ENCODE results near the gene APLP2. TPM values are rescaled to one million over a fixed set of nuclear protein-coding genes. Genes with fewer than 3 reads are reported as not detected.

The APLP2 gene
- total and polyA plus RNA-seq, 2 of the 13 experiments (the other 11 are each of a cell fraction or from before 2014, with no cell fraction given), result 315 to 594 TPM

DNA sequence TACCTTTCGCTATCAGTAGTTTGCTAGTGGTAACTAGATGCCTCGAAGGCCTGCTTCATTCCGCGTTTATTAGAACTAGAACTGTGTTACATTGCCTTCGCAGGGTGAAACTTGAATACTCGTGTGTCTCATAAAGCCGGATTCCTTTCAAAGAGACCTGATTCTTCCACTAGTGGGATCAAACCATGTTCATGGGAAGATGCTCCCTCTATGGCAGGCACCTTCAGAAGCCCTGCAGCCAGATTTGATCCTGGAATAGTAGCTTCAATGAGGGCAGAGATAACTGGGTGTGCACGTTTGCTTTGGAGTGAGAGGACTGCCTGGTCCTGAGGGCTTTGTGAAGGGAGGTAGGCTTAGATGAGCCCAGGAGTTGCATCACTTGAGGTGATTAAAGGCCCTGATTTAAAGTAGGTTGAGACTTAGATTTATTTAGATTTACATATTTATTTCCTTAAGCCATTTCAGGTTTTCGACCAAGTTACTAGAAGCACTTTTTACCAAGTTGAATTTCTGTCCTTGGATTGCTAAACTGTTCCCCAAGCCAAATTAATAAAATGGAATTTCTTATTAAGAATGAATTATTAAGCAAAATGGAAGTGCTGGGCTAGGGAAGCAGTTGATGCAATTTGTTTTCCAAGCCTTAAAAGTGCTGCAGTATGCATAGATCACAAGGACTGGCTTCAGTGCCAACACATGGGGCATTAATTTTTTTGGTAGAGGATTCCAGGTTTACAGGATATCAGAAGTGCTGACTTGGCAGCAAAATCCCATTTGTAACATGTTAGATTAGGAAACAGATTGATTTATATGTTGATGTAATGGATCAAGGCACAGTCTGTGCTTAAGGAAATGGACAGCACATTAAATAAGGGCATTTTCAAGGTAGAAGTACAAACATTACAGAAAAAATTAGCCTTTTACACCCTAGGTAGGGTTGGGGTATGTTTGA lies 32.9 kb downstream of the APLP2 start:
- Histone ChIP-seq H3K27me3 (ENCODE audit: control insufficient read depth in 1 of 2, insufficient read depth in 2 of 2, low read length in 2 of 2) (no peaks in the 10 kb centered on the region), H3K79me2 (ENCODE audit: insufficient read depth, low read length) (peaks cover 89% of the 10 kb centered on the region), H3K9me3 (ENCODE audit: low read length) (no peaks in the 10 kb centered on the region), H3K4me2 (ENCODE audit: low read depth, low read length) (no peak overlapping the region), H4K20me1 (ENCODE audit: insufficient read depth, low read length) (no peaks in the 10 kb centered on the region; the same call in none of the 2 replicates), H3K4me1 (ENCODE audit: insufficient read depth, low read length) (peaks cover 26% of the 10 kb centered on the region), H3K4me3 (replicated peaks in 1 of 3; ENCODE audit: insufficient read depth in 1 of 3, low read depth in 2 of 3, low read length in 3 of 3) (no peak overlapping the region), H3K9ac (ENCODE audit: insufficient read depth, low read depth, low read length) (no peak overlapping the region), H3K36me3 (replicated peaks in 1 of 2; ENCODE audit: control insufficient read depth in 1 of 2, insufficient read depth in 2 of 2, low read length in 2 of 2) (peaks cover 2 to 5% of the 10 kb centered on the region in 2 experiments), H2AFZ (ENCODE audit: low read length) (no peak overlapping the region), H3K27ac (ENCODE audit: extremely low read length, insufficient read depth, low read length) (no peak overlapping the region)
- FAIRE-seq, result no peak
- ChIA-PET POLR2A (interaction anchor here (1.1 kb wide), 1 partner anchor 100 kb away, joined by 6 read pairs; the partner anchor contains the start of gene PRDM10), CTCF (ENCODE audit: low intra/inter-chr PET ratio, low total read pairs) (no interaction called here)
- in situ Hi-C loops (cut with HindIII; ENCODE audit: extremely low pct_ligation_motif_present, low pct_unique_long_range_greater_than_20kb) (no loop called here), intact Hi-C loops (cut with micrococcal nuclease; ENCODE audit: unreplicated experiment) (no loop called here)
- TF ChIP-seq ZNF790 (CRISPR knock-in tag; IDR thresholded peaks at IDR 0.05; ENCODE audit: borderline replicate concordance) (no peak), MAFK (conservative IDR thresholded peaks at IDR 0.05 in 1 of 2, IDR thresholded peaks at IDR 0.05 in 1 of 2; ENCODE audit: low read length in 2 of 2) (peak; percentile 88 to 92), MAFF (IDR thresholded peaks at IDR 0.05; ENCODE audit: low read depth, low read length) (peak; percentile 91)
- ATAC-seq, result no peak; the same call in 2 of the 3 replicates
- DNase-seq (ENCODE audit: low spot score), result no peak
- BruUV-seq (replicated peaks), result no TSS peak
- WGBS (ENCODE audit: low lambda C conversion rate), result 82% methylated on average over 9 of the region's 9 CpGs

- DNase-seq (ENCODE audit: low spot score), result no peak
- Histone ChIP-seq H3K79me2 (ENCODE audit: insufficient read depth, low read length) (peaks cover 84% of the 10 kb centered on the region), H3K4me2 (ENCODE audit: low read depth, low read length) (no peak overlapping the region), H3K27ac (ENCODE audit: extremely low read length, insufficient read depth, low read length) (no peak overlapping the region), H3K36me3 (replicated peaks in 1 of 2; ENCODE audit: control insufficient read depth in 1 of 2, insufficient read depth in 2 of 2, low read length in 2 of 2) (peaks cover 2 to 5% of the 10 kb centered on the region in 2 experiments), H3K9ac (ENCODE audit: insufficient read depth, low read depth, low read length) (no peak overlapping the region), H3K9me3 (ENCODE audit: low read length) (no peaks in the 10 kb centered on the region), H2AFZ (ENCODE audit: low read length) (no peak overlapping the region), H3K4me3 (replicated peaks in 1 of 3; ENCODE audit: insufficient read depth in 1 of 3, low read depth in 2 of 3, low read length in 3 of 3) (no peak overlapping the region), H3K4me1 (ENCODE audit: insufficient read depth, low read length) (peaks cover 26% of the 10 kb centered on the region), H4K20me1 (ENCODE audit: insufficient read depth, low read length) (no peaks in the 10 kb centered on the region; the same call in none of the 2 replicates), H3K27me3 (ENCODE audit: control insufficient read depth in 1 of 2, insufficient read depth in 2 of 2, low read length in 2 of 2) (no peaks in the 10 kb centered on the region)
- TF ChIP-seq NR2F2 (IDR thresholded peaks at IDR 0.05; ENCODE audit: borderline replicate concordance, low read depth), result no peak
- peak; percentile 12 for TF ChIP-seq RBM22 (optimal IDR thresholded peaks at IDR 0.05; ENCODE audit: low read length)
- no peak for FAIRE-seq
- ChIA-PET CTCF (ENCODE audit: low intra/inter-chr PET ratio, low total read pairs) (no interaction called here), POLR2A (interaction anchor here (1.1 kb wide), 1 partner anchor 101 kb away, joined by 6 read pairs; the partner anchor contains the start of gene PRDM10)
- no TSS peak for BruUV-seq (replicated peaks)
- WGBS (ENCODE audit: low lambda C conversion rate), result over 99% methylated on average over 5 of the region's 5 CpGs
- ATAC-seq, result no peak
- intact Hi-C loops (cut with micrococcal nuclease; ENCODE audit: unreplicated experiment), result no loop called here
- in situ Hi-C loops (cut with HindIII; ENCODE audit: extremely low pct_ligation_motif_present, low pct_unique_long_range_greater_than_20kb), result no loop called here
These were observed 33.7 kb downstream of the APLP2 start for GRCh38 chr11:130103296-130103814.

All from HepG2 (cell line).